22Rv1 (cell line): ENCODE results near the gene TEX2.

Experiments used
- H3K27ac ChIP-seq: fragments of 450-650 bp; 2 replicates; pipeline ENCODE4 v1.5.1; 2017
- CTCF ChIP-seq: fragments of 450-650 bp; IDR thresholded peaks from 2 replicates; pipeline ENCODE4 v1.5.1; 2017; ENCODE audit warnings: mild to moderate bottlenecking
- ZFX ChIP-seq: fragments of 450-650 bp; IDR thresholded peaks from 2 replicates; pipeline ENCODE4 v1.6.1; 2017; ENCODE audit warnings: antibody characterized with exemption, borderline replicate concordance

Gene TEX2

GRCh38 chr17:64161380-64162176 is 101.5 kb downstream of the TEX2 start:
- TF ChIP-seq ZFX (no peak), CTCF (no peak)
- no peak overlapping the region for H3K27ac ChIP-seq

GRCh38 chr17:64160378-64160777 is 102.7 kb downstream of the TEX2 start:
- TF ChIP-seq ZFX (no peak), CTCF (no peak)
- H3K27ac ChIP-seq: no peak overlapping the region

- H3K27ac ChIP-seq: no peak overlapping the region
- TF ChIP-seq CTCF (no peak), ZFX (no peak)
These were observed 104.0 kb downstream of the TEX2 start for GRCh38 chr17:64158831-64159590.

- no peak overlapping the region for H3K27ac ChIP-seq
- TF ChIP-seq ZFX (no peak), CTCF (no peak)
These were observed 104.7 kb downstream of the TEX2 start for GRCh38 chr17:64158406-64158805.

- TF ChIP-seq CTCF: no peak
- no peak for TF ChIP-seq ZFX
- no peak overlapping the region for H3K27ac ChIP-seq
These were observed 105.3 kb downstream of the TEX2 start for GRCh38 chr17:64157669-64158180.

GRCh38 chr17:64156670-64157069 is 106.4 kb downstream of the TEX2 start:
- TF ChIP-seq ZFX: no peak
- TF ChIP-seq CTCF: no peak
- H3K27ac ChIP-seq: peak overlapping the region; percentile 29; the same call in 1 of the 2 replicates
